GM21786 (cell line): Measurements from ENCODE around the gene OTULIN.

Experiments used
- ATAC-seq: cut with Tn5 transposase; IDR thresholded peaks from one replicate; pipeline ENCODE4 v1.9.1; 2021; ENCODE audit not compliant: unreplicated experiment

OTULIN gene

GRCh38 chr5:14667770-14668169, 3.3 kb downstream of the OTULIN start:
- ATAC-seq, result no peak

GRCh38 chr5:14668181-14668591, 3.7 kb downstream of the OTULIN start:
- no peak for ATAC-seq

GRCh38 chr5:14669415-14669814, 4.9 kb downstream of the OTULIN start:
- no peak for ATAC-seq

- ATAC-seq, result no peak
Observed at GRCh38 chr5:14669975-14670374, 5.5 kb downstream of the OTULIN start.

- no peak for ATAC-seq
Observed at GRCh38 chr5:14671414-14671813, 6.9 kb downstream of the OTULIN start.

- no peak for ATAC-seq
Observed at GRCh38 chr5:14672082-14672481, 7.6 kb downstream of the OTULIN start.

- ATAC-seq, result no peak
Observed at GRCh38 chr5:14672484-14673394, 8.2 kb downstream of the OTULIN start.

- ATAC-seq, result no peak
Observed at GRCh38 chr5:14673443-14673842, 8.9 kb downstream of the OTULIN start.

- ATAC-seq, result peak; percentile 3
Observed at GRCh38 chr5:14674983-14675854, 10.7 kb downstream of the OTULIN start.

GRCh38 chr5:14675865-14676300, 11.4 kb downstream of the OTULIN start:
- ATAC-seq, result peak; percentile 36

GRCh38 chr5:14676320-14676719, 11.8 kb downstream of the OTULIN start:
- ATAC-seq, result peak; percentile 39

- no peak for ATAC-seq
Observed at GRCh38 chr5:14678773-14679334, 14.3 kb downstream of the OTULIN start.

GRCh38 chr5:14679595-14679994, 15.1 kb downstream of the OTULIN start:
- no peak for ATAC-seq

- ATAC-seq, result no peak
Observed at GRCh38 chr5:14681236-14681752, 16.8 kb downstream of the OTULIN start.

GRCh38 chr5:14683906-14684455, 19.5 kb downstream of the OTULIN start:
- no peak for ATAC-seq

GRCh38 chr5:14684757-14685156, 20.2 kb downstream of the OTULIN start:
- ATAC-seq, result no peak

- peak; percentile 96 for ATAC-seq
Observed at GRCh38 chr5:14685757-14686156, 21.2 kb downstream of the OTULIN start.

- ATAC-seq, result no peak
Observed at GRCh38 chr5:14686517-14686916, 22.0 kb downstream of the OTULIN start.

GRCh38 chr5:14687023-14687665, 22.6 kb downstream of the OTULIN start:
- ATAC-seq, result no peak

GRCh38 chr5:14693070-14693469, 28.6 kb downstream of the OTULIN start:
- no peak for ATAC-seq
